Activated CD8-positive, alpha-beta memory T cell treated with anti-CD3 and anti-CD28 coated beads, Interleukin-2, amount 10 ng/mL, durations not matched to agents 7 days and 5 days (primary cell): Measurements from ENCODE around the gene MEIS2. TPM values are rescaled to one million over a fixed set of nuclear protein-coding genes. Genes with fewer than 3 reads are reported as not detected.
A peak's percentile ranks its signal among the peaks of the same experiment; 100 is the strongest.

Experiments used
- ATAC-seq: fragments of 150-1000 bp; cut with Tn5 transposase; one replicate; pipeline ENCODE4 v1.10.0; 2021; ENCODE audit warnings: moderate library complexity
- CTCF ChIA-PET: fragments of 350-600 bp; sonication (Branson Sonifier 250); formaldehyde crosslinking; loops from one replicate; lab custom pipeline; 2021; ENCODE audit warnings: antibody characterized with exemption; lab: Charles Lee
- DNase-seq: peaks from one replicate; pipeline ENCODE4 v3.0.0-alpha.2; 2020
- H3K27ac Mint-ChIP-seq: one replicate; pipeline ENCODE4 v1.8.0; 2021; ENCODE audit warnings: mild to moderate bottlenecking, mixed read lengths
- H3K27me3 Mint-ChIP-seq: one replicate; pipeline ENCODE4 v1.8.0; 2021; ENCODE audit warnings: mixed read lengths
- H3K36me3 Mint-ChIP-seq: one replicate; pipeline ENCODE4 v1.8.0; 2021; ENCODE audit warnings: mild to moderate bottlenecking, mixed read lengths
- H3K4me1 Mint-ChIP-seq: one replicate; pipeline ENCODE4 v1.8.0; 2021; ENCODE audit warnings: mixed read lengths
- H3K4me3 Mint-ChIP-seq: one replicate; pipeline ENCODE4 v1.8.0; 2021; ENCODE audit warnings: mild to moderate bottlenecking, moderate library complexity, mixed read lengths
- H3K9me3 Mint-ChIP-seq: one replicate; pipeline ENCODE4 v1.8.0; 2022; ENCODE audit warnings: low read depth, mixed read lengths
- total RNA-seq, 2 experiments: library from RNA; stranded (reverse); gene quantifications; one replicate each; pipeline ENCODE4 v1.2.3, GENCODE V29; 2021

Gene MEIS2
- total RNA-seq, 2 experiments from 2014 or later, result 0.07 TPM; not detected in 1

GRCh38 chr15:37109168-37109871 is 9.0 kb upstream of the MEIS2 start:
- CTCF ChIA-PET, result no interaction called here
- H3K4me3 Mint-ChIP-seq, result no peak overlapping the region
- H3K27ac Mint-ChIP-seq, result no peak overlapping the region
- ATAC-seq (no peak), DNase-seq (no peak)
- no peaks in the 10 kb centered on the region for H3K9me3 Mint-ChIP-seq
- H3K27me3 Mint-ChIP-seq, result peaks cover 88% of the 10 kb centered on the region
- H3K36me3 Mint-ChIP-seq, result peaks cover 2% of the 10 kb centered on the region
- H3K4me1 Mint-ChIP-seq, result peaks cover 2% of the 10 kb centered on the region

DNA sequence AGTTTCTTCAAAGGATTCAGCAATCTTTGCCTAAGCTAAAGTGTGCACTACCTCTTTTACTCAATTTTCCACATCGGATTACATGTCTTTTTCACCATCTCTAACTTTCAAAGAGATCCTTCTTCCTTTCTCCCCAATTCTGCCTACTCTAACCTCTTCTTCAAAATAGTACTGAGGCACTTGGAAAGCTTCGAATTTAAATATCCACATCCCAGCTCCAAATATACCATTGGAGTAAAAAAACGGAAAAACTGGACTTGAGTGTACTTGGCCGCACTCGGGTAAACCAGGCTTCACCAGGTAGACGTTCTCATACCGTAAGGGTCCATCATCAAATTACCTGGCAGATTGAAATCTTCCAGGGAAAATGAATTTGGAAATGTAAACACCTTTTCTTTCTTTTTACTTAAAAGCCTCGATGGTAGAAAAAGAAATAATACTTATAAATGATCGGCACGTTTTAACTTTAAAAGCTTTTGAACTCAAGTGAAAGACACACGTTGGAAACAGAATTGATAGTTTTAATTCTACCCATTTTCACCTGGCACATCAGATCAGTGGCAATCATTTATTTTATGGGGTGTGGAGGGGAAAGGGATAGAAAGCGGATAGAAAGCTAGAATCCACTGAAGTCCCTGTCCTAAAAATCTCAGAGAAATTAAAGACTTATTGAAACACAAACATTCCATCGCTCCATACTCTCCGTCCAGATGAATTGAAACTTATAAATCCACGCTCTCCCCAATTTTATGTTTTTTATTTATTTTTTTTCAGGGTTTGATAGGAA is 8.2 kb upstream of the MEIS2 start:
- ATAC-seq (no peak), DNase-seq (no peak)
- Mint-ChIP-seq H3K27me3 (peaks cover 93% of the 10 kb centered on the region), H3K4me3 (no peak overlapping the region), H3K27ac (no peak overlapping the region), H3K36me3 (peaks cover 2% of the 10 kb centered on the region), H3K4me1 (peaks cover 2% of the 10 kb centered on the region), H3K9me3 (no peaks in the 10 kb centered on the region)
- CTCF ChIA-PET, result no interaction called here

GRCh38 chr15:37107744-37108380 is 7.5 kb upstream of the MEIS2 start:
- Mint-ChIP-seq H3K9me3 (no peaks in the 10 kb centered on the region), H3K27me3 (peaks cover 97% of the 10 kb centered on the region)
- CTCF ChIA-PET, result no interaction called here

DNA sequence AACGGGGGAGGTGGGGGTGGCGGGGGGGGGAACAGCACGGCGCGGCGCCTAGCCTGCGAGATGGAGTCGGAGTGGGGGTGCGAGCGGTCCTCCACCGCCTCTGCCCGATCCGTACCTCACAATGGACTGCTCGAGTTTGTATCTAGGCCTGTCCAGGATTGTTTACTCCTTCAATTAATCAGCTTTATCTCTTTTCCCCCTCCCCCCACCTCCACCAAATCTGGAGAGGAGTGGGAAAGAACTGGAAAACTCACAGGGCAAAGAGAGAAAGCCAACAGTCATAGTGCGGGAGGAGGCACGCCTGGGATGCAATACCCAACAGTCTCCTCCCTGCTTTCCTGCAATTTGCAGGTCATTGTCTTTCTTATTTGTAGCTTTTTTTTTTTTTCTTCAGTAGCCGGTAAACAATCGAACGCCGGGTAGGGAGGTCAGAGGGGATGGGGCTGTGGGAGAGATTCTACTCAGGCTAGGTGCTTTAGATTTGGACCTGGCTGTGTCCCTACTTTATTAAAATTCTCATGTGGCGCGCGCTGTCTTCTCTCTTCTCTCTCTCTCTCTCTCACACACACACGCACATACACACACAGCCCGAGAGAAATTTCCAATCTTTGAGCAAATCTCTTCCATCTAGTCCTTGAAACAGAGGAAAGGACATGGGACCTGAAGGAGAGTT is 6.9 kb upstream of the MEIS2 start:
- Mint-ChIP-seq H3K27ac (no peak overlapping the region), H3K27me3 (peaks cover 98% of the 10 kb centered on the region), H3K4me1 (peaks cover 3% of the 10 kb centered on the region), H3K36me3 (peaks cover 2% of the 10 kb centered on the region), H3K9me3 (no peaks in the 10 kb centered on the region), H3K4me3 (no peak overlapping the region)
- DNase-seq (no peak), ATAC-seq (no peak)
- CTCF ChIA-PET, result no interaction called here

More at GRCh38 chr15:37107744-37108380, 7.5 kb upstream of the MEIS2 start:
- no peak overlapping the region for H3K27ac Mint-ChIP-seq
- H3K4me1 Mint-ChIP-seq, result peaks cover 2% of the 10 kb centered on the region
- ATAC-seq (no peak), DNase-seq (no peak)
- H3K4me3 Mint-ChIP-seq, result no peak overlapping the region
- H3K36me3 Mint-ChIP-seq, result peaks cover 2% of the 10 kb centered on the region

DNA sequence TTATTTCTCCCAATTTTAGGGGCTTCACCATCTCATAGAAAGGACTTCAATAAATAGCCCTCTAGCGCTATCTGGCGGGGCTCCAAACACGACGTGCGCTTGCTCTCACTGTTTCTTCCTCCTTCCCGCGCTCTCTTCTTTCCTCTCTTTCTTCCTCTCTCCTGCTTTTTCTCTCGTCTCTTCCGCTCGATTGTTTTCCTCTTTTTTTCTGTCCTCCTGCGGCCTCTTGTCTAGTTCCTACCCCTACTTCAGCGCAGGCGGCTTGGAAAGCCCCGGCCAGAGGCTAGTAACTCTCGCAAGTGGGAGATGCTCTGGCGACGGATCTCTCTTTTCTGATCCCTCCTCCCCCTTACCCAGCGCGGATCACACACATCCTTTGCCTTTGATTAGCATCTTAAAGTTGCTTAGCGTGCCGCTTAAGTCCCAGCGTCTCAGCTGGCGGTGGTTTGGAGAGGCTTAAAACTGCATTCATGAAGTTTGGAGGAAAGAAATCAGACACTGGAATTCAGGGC is 6.2 kb upstream of the MEIS2 start:
- Mint-ChIP-seq H3K27me3 (peaks cover 97% of the 10 kb centered on the region), H3K9me3 (no peaks in the 10 kb centered on the region), H3K36me3 (peaks cover 4% of the 10 kb centered on the region), H3K4me1 (peaks cover 7% of the 10 kb centered on the region), H3K4me3 (no peak overlapping the region), H3K27ac (no peak overlapping the region)
- CTCF ChIA-PET, result no interaction called here
- ATAC-seq (no peak), DNase-seq (no peak)

DNA sequence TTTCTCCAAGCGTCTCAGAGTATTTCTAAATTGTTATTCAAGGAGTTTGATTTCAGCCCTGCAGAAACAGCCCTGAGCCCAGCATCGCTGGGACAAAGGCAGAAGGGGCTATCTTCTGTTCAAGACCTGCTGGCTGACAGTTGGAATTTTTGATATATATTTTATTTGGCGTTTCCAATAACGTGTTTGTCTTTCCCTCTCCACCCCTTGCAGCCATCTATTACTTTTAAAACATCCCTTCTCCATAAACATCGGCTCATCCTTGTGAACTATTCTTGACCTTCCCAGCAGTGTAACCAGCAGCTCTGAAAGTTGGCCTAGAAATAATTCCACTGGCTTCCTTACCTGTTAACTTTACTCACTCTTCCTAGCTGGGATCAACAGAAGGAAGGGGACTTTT is 5.5 kb upstream of the MEIS2 start:
- H3K27ac Mint-ChIP-seq, result no peak overlapping the region
- ATAC-seq (no peak), DNase-seq (no peak)
- peaks cover 97% of the 10 kb centered on the region for H3K27me3 Mint-ChIP-seq
- peaks cover 6% of the 10 kb centered on the region for H3K36me3 Mint-ChIP-seq
- CTCF ChIA-PET, result no interaction called here
- H3K4me1 Mint-ChIP-seq, result peaks cover 9% of the 10 kb centered on the region
- H3K9me3 Mint-ChIP-seq, result no peaks in the 10 kb centered on the region
- H3K4me3 Mint-ChIP-seq, result no peak overlapping the region

GRCh38 chr15:37105029-37105428 is 4.7 kb upstream of the MEIS2 start:
- ATAC-seq (no peak), DNase-seq (no peak)
- Mint-ChIP-seq H3K4me1 (peaks cover 14% of the 10 kb centered on the region), H3K36me3 (peaks cover 8% of the 10 kb centered on the region), H3K4me3 (no peak overlapping the region), H3K27me3 (peaks cover 95% of the 10 kb centered on the region), H3K9me3 (no peaks in the 10 kb centered on the region), H3K27ac (no peak overlapping the region)
- CTCF ChIA-PET, result no interaction called here

DNA sequence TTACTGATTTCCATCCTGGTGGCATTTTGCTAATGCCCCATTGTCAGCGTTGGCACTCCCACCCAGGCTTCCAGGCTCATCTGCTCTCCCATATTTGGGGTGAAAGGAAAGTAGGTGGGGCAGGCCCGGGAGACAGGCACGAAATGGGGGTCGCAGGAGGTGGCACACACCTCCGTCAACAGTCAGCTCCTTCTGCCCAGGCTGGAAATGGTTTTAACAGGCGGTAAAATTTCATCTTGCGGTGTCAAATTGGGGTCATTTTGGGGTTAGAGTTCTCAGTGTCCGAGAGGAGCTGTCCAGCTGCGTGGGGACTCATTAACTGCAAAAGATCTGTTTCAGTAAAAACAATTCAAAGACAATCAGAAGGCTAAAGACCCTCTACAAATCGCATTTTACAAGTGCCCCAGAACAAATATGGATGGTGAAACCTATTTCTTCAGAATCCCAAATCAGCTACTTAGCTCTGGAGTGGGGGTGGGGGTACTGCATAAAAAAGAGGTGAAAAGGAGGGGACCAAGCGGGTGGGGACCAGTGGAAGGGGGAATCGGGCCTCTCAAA is 4.2 kb upstream of the MEIS2 start:
- peaks cover 8% of the 10 kb centered on the region for H3K36me3 Mint-ChIP-seq
- peaks cover 17% of the 10 kb centered on the region for H3K4me1 Mint-ChIP-seq

DNA sequence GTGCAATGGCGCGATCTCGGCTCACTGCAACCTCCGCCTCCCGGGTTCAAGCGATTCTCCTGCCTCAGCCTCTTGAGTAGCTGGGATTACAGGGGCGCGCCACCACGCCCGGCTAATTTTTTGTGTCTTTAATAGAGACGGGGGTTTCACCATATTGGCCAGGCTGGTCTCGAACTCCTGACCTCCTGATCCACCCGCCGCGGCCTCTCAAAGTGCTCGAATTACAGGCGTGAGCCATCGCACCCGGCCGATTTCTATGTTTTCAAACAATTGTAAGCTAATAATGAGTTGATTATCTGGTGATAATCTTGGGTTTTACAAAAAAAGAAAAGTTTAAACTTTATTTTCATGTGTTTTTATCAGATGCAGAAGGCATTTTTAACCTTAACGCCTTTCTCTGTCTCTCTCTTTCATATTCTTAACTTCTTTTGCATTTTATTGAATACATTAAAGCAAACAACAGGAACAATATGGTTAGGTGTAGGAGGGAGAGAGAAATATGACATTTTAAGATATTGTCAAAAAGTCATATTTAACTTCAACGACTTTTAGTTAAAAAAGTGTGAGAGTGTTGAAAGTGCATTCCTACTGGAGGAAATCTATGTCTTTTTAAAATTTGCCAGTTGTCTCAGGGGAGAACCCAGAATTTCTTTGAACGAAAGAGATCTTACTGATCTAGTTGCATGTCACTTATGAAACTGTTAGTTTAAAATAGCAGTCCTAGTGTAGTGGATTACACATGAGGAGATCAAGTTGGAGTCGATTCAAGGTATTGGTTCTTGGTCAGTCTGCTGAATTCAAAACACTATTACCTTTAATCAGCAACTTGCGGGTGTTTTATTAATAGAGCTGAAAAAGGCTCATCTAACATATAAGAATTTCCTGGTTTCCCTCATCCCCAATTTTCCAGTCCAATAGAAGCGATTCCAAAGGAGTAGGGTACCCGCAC is 3.4 kb upstream of the MEIS2 start:
- peaks cover 21% of the 10 kb centered on the region for H3K4me1 Mint-ChIP-seq
- DNase-seq, result no peak
- no peak for ATAC-seq
- no peak overlapping the region for H3K4me3 Mint-ChIP-seq
- peaks cover 93% of the 10 kb centered on the region for H3K27me3 Mint-ChIP-seq
- CTCF ChIA-PET, result no interaction called here
- H3K36me3 Mint-ChIP-seq, result peaks cover 10% of the 10 kb centered on the region
- no peak overlapping the region for H3K27ac Mint-ChIP-seq
- H3K9me3 Mint-ChIP-seq, result no peaks in the 10 kb centered on the region

More for the DNA sequence above, 4.2 kb upstream of the MEIS2 start:
- H3K9me3 Mint-ChIP-seq, result no peaks in the 10 kb centered on the region
- H3K4me3 Mint-ChIP-seq, result no peak overlapping the region
- CTCF ChIA-PET, result no interaction called here
- H3K27ac Mint-ChIP-seq, result no peak overlapping the region
- peaks cover 94% of the 10 kb centered on the region for H3K27me3 Mint-ChIP-seq
- DNase-seq (no peak), ATAC-seq (no peak)

DNA sequence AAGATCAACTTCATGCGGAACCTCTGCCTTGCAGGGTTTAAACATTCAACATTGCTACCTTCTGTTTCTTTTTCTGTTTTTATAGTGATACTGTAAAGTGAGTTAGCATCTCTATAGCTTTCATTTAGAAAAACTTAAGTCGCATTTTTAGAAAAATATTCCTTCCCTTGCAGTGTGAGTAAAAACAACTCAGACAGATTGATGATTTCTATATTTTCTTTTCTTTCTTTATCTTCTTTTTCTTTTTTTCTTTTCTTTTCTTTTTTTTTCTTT is 2.8 kb upstream of the MEIS2 start:
- Mint-ChIP-seq H3K4me3 (no peak overlapping the region), H3K27ac (no peak overlapping the region), H3K9me3 (no peaks in the 10 kb centered on the region), H3K36me3 (peaks cover 10% of the 10 kb centered on the region), H3K4me1 (peaks cover 24% of the 10 kb centered on the region), H3K27me3 (peaks cover 93% of the 10 kb centered on the region)
- no peak for DNase-seq
- CTCF ChIA-PET, result no interaction called here
- no peak for ATAC-seq

GRCh38 chr15:37102305-37103162 is 2.2 kb upstream of the MEIS2 start:
- no peak overlapping the region for H3K4me3 Mint-ChIP-seq
- H3K4me1 Mint-ChIP-seq, result peaks cover 24% of the 10 kb centered on the region
- ATAC-seq (no peak), DNase-seq (no peak)
- peaks cover 93% of the 10 kb centered on the region for H3K27me3 Mint-ChIP-seq
- H3K27ac Mint-ChIP-seq, result no peak overlapping the region
- peaks cover 10% of the 10 kb centered on the region for H3K36me3 Mint-ChIP-seq
- H3K9me3 Mint-ChIP-seq, result no peaks in the 10 kb centered on the region
- CTCF ChIA-PET, result no interaction called here

GRCh38 chr15:37101980-37102304 is 1.6 kb upstream of the MEIS2 start:
- Mint-ChIP-seq H3K4me1 (peaks cover 24% of the 10 kb centered on the region), H3K27me3 (peaks cover 93% of the 10 kb centered on the region), H3K4me3 (peak overlapping the region; percentile 79), H3K36me3 (peaks cover 9% of the 10 kb centered on the region), H3K9me3 (no peaks in the 10 kb centered on the region), H3K27ac (no peak overlapping the region)
- ATAC-seq, result no peak
- DNase-seq, result no peak
- CTCF ChIA-PET, result no interaction called here
